ENCODE data around the gene C16orf87. TPM values are rescaled to one million over a fixed set of nuclear protein-coding genes. Genes with fewer than 3 reads are reported as not detected.

C16orf87 gene
- total and polyA plus RNA-seq, 2 experiments from 2014 or later, result 7.9 to 17.6 TPM

GRCh38 chr16:46828943-46829342, 2.0 kb downstream of the C16orf87 start:
- peak overlapping the region; percentile 86 for H2AFZ ChIP-seq
- DNase-seq, result no peak
- H3F3A ChIP-seq (ENCODE audit: insufficient read depth), result peaks cover 12% of the 10 kb centered on the region
- H3K36me3 ChIP-seq (ENCODE audit: low read depth), result peaks cover 2% of the 10 kb centered on the region; the same call in 1 of the 2 replicates
- in situ Hi-C loops (cut with MboI), result no loop called here
- H3K27me3 ChIP-seq (replicated peaks; ENCODE audit: insufficient read depth), result no peaks in the 10 kb centered on the region
- peaks cover 67% of the 10 kb centered on the region for H3K79me2 ChIP-seq (ENCODE audit: insufficient read depth)
- no peaks in the 10 kb centered on the region for H3K9me2 ChIP-seq (ENCODE audit: insufficient read depth)
- H4K20me1 ChIP-seq (ENCODE audit: insufficient read depth), result no peaks in the 10 kb centered on the region
- TF ChIP-seq EZH2 (IDR thresholded peaks at IDR 0.05; ENCODE audit: insufficient read depth, poor library complexity, severe bottlenecking) (no peak), EZH2phosphoT487 (IDR thresholded peaks at IDR 0.05; ENCODE audit: insufficient read depth, low read depth) (no peak)
- H3K27ac ChIP-seq, result peak overlapping the region; percentile 76
- WGBS, 2 experiments (ENCODE audit: low coverage in 1 of 2, low lambda C conversion rate in 2 of 2, missing lambda C conversion rate in 2 of 2), result 94 to 96% methylated on average over 2 of the region's 2 CpGs
- peak overlapping the region; percentile 87 for H3K4me2 ChIP-seq (ENCODE audit: unreplicated experiment)
- H3K4me3 ChIP-seq, result peak overlapping the region; percentile 83
- H3K9me3 ChIP-seq (ENCODE audit: low read depth), result no peaks in the 10 kb centered on the region
- H3K9ac ChIP-seq, result peak overlapping the region; percentile 92
- H3K4me1 ChIP-seq (ENCODE audit: insufficient read depth), result peaks cover 22% of the 10 kb centered on the region

DNA sequence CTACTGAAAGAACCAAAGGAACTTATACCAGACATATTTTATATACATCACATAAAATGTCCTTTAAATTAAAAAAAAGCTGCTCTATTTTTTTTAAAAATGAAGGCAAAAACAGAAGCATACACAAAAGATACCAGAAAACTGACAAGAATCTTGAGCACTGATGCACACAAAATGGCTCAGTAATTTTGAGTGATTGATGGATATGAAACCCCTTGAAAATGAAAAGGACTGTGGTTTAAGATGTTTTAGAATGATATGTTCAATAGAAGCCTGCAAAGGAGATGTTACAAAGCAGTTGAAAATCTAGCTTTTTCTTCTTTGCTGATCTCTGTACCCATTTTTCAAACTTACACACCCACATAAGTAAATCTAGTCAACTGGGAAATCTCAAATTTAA, 2.7 kb downstream of the C16orf87 start:
- DNase-seq, result no peak
- peaks cover 8% of the 10 kb centered on the region; the same call in 1 of the 2 replicates for H3K36me3 ChIP-seq (ENCODE audit: low read depth)
- H3F3A ChIP-seq (ENCODE audit: insufficient read depth), result peaks cover 12% of the 10 kb centered on the region
- H3K9ac ChIP-seq, result no peak overlapping the region
- peak overlapping the region; percentile 87 for H3K4me2 ChIP-seq (ENCODE audit: unreplicated experiment)
- H3K4me3 ChIP-seq, result no peak overlapping the region
- H3K27me3 ChIP-seq (replicated peaks; ENCODE audit: insufficient read depth), result no peaks in the 10 kb centered on the region
- TF ChIP-seq EZH2phosphoT487 (IDR thresholded peaks at IDR 0.05; ENCODE audit: insufficient read depth, low read depth) (no peak), EZH2 (IDR thresholded peaks at IDR 0.05; ENCODE audit: insufficient read depth, poor library complexity, severe bottlenecking) (no peak)
- no peaks in the 10 kb centered on the region for H3K9me3 ChIP-seq (ENCODE audit: low read depth)
- H3K4me1 ChIP-seq (ENCODE audit: insufficient read depth), result peaks cover 22% of the 10 kb centered on the region
- no peak overlapping the region for H2AFZ ChIP-seq
- H3K27ac ChIP-seq, result no peak overlapping the region
- no peaks in the 10 kb centered on the region for H4K20me1 ChIP-seq (ENCODE audit: insufficient read depth)
- H3K79me2 ChIP-seq (ENCODE audit: insufficient read depth), result peaks cover 73% of the 10 kb centered on the region
- H3K9me2 ChIP-seq (ENCODE audit: insufficient read depth), result no peaks in the 10 kb centered on the region
- in situ Hi-C loops (cut with MboI), result no loop called here

DNA sequence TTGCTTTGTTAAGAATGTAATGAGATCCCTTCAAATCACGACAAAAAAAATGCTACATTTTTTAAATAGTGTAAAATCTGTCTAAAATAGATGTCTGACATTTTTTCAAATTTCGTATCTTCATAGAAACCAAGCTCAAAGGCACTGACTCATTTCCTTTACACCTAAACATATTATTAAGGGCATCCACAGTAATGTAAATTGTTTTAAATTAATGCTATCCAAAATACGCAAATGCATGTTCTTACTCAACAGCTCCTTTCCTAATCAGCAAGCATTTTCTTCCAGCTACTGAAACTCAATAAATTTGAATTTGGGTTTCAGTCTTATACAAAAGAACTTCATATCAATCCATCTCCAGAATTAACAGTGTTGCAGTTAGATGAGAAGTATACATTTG, 4.3 kb downstream of the C16orf87 start:
- Histone ChIP-seq H3F3A (ENCODE audit: insufficient read depth) (peaks cover 27% of the 10 kb centered on the region), H3K27ac (no peak overlapping the region), H2AFZ (no peak overlapping the region), H3K36me3 (ENCODE audit: low read depth) (peaks cover 8% of the 10 kb centered on the region; the same call in 1 of the 2 replicates), H3K79me2 (ENCODE audit: insufficient read depth) (peaks cover 81% of the 10 kb centered on the region), H3K9me2 (ENCODE audit: insufficient read depth) (no peaks in the 10 kb centered on the region), H3K4me1 (ENCODE audit: insufficient read depth) (peaks cover 35% of the 10 kb centered on the region), H3K4me2 (ENCODE audit: unreplicated experiment) (peak overlapping the region; percentile 0), H3K9me3 (ENCODE audit: low read depth) (no peaks in the 10 kb centered on the region), H3K4me3 (no peak overlapping the region), H4K20me1 (ENCODE audit: insufficient read depth) (no peaks in the 10 kb centered on the region), H3K27me3 (replicated peaks; ENCODE audit: insufficient read depth) (no peaks in the 10 kb centered on the region), H3K9ac (no peak overlapping the region)
- no peak for TF ChIP-seq EZH2 (IDR thresholded peaks at IDR 0.05; ENCODE audit: insufficient read depth, poor library complexity, severe bottlenecking)
- TF ChIP-seq EZH2phosphoT487 (IDR thresholded peaks at IDR 0.05; ENCODE audit: insufficient read depth, low read depth), result no peak
- 65 to 73% methylated on average over 3 of the region's 3 CpGs for WGBS, 2 experiments (ENCODE audit: low coverage in 1 of 2, low lambda C conversion rate in 2 of 2, missing lambda C conversion rate in 2 of 2)
- in situ Hi-C loops (cut with MboI), result no loop called here
- peak; percentile 9 for DNase-seq

DNA sequence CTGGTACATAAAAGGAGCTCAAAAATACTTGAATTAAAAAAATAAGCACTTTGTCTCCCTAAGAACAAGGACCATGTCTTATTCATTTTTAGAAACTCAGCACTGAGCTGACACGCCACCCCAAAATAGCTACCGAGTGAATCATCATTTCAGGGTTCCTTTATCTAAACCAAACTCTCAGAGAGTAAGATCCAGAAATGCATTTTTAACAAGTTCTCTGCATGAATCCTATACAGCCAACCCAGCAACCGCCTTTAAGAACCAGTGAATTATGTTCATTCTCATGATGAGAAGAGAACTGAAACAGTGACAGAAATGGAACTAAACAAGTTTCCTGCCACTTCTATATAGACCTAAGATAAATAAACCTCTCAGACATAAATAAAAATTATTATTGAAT, 8.7 kb downstream of the C16orf87 start:
- H4K20me1 ChIP-seq (ENCODE audit: insufficient read depth), result no peaks in the 10 kb centered on the region
- peak overlapping the region; percentile 16; the same call in 1 of the 2 replicates for H3K4me3 ChIP-seq
- H3K27ac ChIP-seq, result peak overlapping the region; percentile 43
- in situ Hi-C loops (cut with MboI), result no loop called here
- TF ChIP-seq EZH2 (IDR thresholded peaks at IDR 0.05; ENCODE audit: insufficient read depth, poor library complexity, severe bottlenecking) (no peak), EZH2phosphoT487 (IDR thresholded peaks at IDR 0.05; ENCODE audit: insufficient read depth, low read depth) (no peak)
- peaks cover 26% of the 10 kb centered on the region for H3K4me1 ChIP-seq (ENCODE audit: insufficient read depth)
- 58 to 59% methylated on average over 3 of the region's 3 CpGs for WGBS, 2 experiments (ENCODE audit: low coverage in 1 of 2, low lambda C conversion rate in 2 of 2, missing lambda C conversion rate in 2 of 2)
- H3K9me2 ChIP-seq (ENCODE audit: insufficient read depth), result no peaks in the 10 kb centered on the region
- no peaks in the 10 kb centered on the region for H3K9me3 ChIP-seq (ENCODE audit: low read depth)
- H2AFZ ChIP-seq, result no peak overlapping the region
- no peaks in the 10 kb centered on the region for H3K27me3 ChIP-seq (replicated peaks; ENCODE audit: insufficient read depth)
- peaks cover 90% of the 10 kb centered on the region for H3K79me2 ChIP-seq (ENCODE audit: insufficient read depth)
- peak overlapping the region; percentile 48 for H3K4me2 ChIP-seq (ENCODE audit: unreplicated experiment)
- DNase-seq, result peak; percentile 65
- peaks cover 8% of the 10 kb centered on the region; the same call in 1 of the 2 replicates for H3K36me3 ChIP-seq (ENCODE audit: low read depth)
- 0 out of 2 replicates have a peak overlapping the region, but pooled peaks have one; percentile 3 for H3K9ac ChIP-seq
- H3F3A ChIP-seq (ENCODE audit: insufficient read depth), result peaks cover 24% of the 10 kb centered on the region; the same call in 1 of the 2 replicates

- no peaks in the 10 kb centered on the region for H3K27me3 ChIP-seq (replicated peaks; ENCODE audit: insufficient read depth)
- no peaks in the 10 kb centered on the region for H4K20me1 ChIP-seq (ENCODE audit: insufficient read depth)
- peaks cover 22% of the 10 kb centered on the region; the same call in 1 of the 2 replicates for H3F3A ChIP-seq (ENCODE audit: insufficient read depth)
- WGBS, 2 experiments (ENCODE audit: low coverage in 1 of 2, low lambda C conversion rate in 2 of 2, missing lambda C conversion rate in 2 of 2), result 70 to 71% methylated on average over 2 of the region's 2 CpGs
- peak; percentile 31 for DNase-seq
- no peaks in the 10 kb centered on the region for H3K36me3 ChIP-seq (ENCODE audit: low read depth)
- no peak overlapping the region for H3K4me2 ChIP-seq (ENCODE audit: unreplicated experiment)
- H2AFZ ChIP-seq, result no peak overlapping the region
- peaks cover 11% of the 10 kb centered on the region for H3K4me1 ChIP-seq (ENCODE audit: insufficient read depth)
- no peak overlapping the region for H3K27ac ChIP-seq
- H3K9me3 ChIP-seq (ENCODE audit: low read depth), result peaks cover 4% of the 10 kb centered on the region
- no peaks in the 10 kb centered on the region for H3K9me2 ChIP-seq (ENCODE audit: insufficient read depth)
- no peak overlapping the region for H3K4me3 ChIP-seq
- H3K79me2 ChIP-seq (ENCODE audit: insufficient read depth), result peaks cover 90% of the 10 kb centered on the region
- no peak overlapping the region for H3K9ac ChIP-seq
- in situ Hi-C loops (cut with MboI), result no loop called here
- TF ChIP-seq EZH2 (IDR thresholded peaks at IDR 0.05; ENCODE audit: insufficient read depth, poor library complexity, severe bottlenecking), result no peak
These were observed 13.0 kb downstream of the C16orf87 start for GRCh38 chr16:46817961-46818360.

All from GM23248 (cell line).